SH-SY5Y (cell line): ENCODE measurements around the gene PSAP.

ENCODE experiments used
- GATA2 ChIP-seq: IDR thresholded peaks from 2 replicates; pipeline ENCODE4 v1.6.1; 2011; ENCODE audit warnings: mild to moderate bottlenecking, low read depth, low read length
- GATA3 ChIP-seq: IDR thresholded peaks from 2 replicates; pipeline ENCODE4 v1.6.1; 2011; ENCODE audit warnings: low read depth, mild to moderate bottlenecking, low read length, moderate library complexity

GRCh38 chr10:71825217-71825616, 25.8 kb downstream of the PSAP start:
- no peak for TF ChIP-seq GATA3
- TF ChIP-seq GATA2: no peak
